AML-193 (cell line): ENCODE measurements around the gene OR14J1.
"Not testable (repeated sequence)": the region's sequence is repeated elsewhere in the genome, so short reads cannot be mapped to it uniquely, and the experiment has no call there.

Experiments used
- DNase-seq, 2 experiments: peaks; one replicate each; lab custom pipeline; 2025; lab: John Stamatoyannopoulos, UW

Gene OR14J1

GRCh38 chr6:29301316-29301715 is at the start of gene OR14J1:
OR14J1 (plus strand) TSS chr6:29301701; CDS start chr6:29306690, 4,989 bp downstream.
- DNase-seq = no peak

GRCh38 chr6:29251736-29252135 is 49.8 kb upstream of the OR14J1 start:
- DNase-seq = no peak

DNA sequence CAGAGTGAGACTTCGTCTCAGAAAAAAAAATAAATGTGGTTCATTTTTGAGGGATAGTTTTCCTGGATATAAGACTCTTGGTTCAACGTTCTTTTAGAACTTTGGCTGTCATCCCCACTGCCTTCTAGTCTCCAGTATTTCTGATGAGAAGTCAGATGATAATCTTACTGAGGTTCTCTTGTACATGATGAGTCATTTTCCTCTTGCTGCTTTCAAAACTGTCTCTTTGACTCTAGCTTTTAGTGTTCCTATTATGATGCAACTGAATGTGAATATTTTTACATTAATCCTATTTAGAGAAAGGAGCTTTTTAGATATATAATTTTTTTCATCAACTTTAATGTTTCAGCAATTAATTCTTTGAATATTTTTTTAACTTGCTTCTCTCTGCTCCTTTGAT is 46.0 kb upstream of the OR14J1 start:
- no peak for DNase-seq

DNA sequence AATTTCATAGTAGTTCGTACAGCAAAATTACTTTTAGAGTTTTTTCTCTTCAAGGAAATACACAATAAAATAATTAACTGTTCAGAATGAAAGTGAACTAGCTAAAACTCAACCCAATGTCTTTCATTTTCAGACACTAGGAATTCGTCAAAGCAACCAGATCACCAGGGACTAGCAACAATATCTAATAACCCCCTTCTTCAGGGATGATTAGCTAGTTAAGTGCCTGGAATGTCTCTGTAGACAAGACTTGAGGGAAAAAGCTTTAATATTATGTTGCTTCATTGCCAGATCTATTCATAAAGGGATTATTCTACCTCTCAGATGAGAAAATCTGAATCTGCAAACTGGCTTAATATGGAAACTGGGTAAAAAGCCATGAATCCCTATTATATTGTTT is 41.8 kb upstream of the OR14J1 start:
- DNase-seq = no peak

- no peak for DNase-seq
Observed at GRCh38 chr6:29263001-29263400, 38.5 kb upstream of the OR14J1 start.

GRCh38 chr6:29294499-29294914 is 7.0 kb upstream of the OR14J1 start:
- no peak for DNase-seq

DNA sequence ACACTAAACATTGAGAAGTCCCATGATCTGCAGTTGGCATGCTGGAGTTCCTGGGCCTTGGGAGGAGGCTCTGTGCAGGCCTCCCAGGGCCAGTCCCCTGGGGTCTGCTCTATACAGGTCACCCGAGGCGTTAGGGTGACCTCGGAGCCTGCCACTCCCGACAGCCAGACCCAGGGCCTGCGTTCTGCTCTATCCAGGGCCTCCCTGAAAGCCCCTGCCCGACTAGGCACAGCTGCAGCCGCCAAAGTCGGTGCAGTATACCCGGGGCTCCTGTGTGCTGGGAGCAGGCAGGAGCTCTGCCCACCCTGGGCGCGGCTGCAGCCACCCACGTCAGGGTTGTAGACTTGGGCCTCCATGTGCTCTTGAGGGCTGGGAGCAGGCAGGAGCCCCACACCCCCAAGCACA is 6.3 kb upstream of the OR14J1 start:
- DNase-seq = no peak

DNA sequence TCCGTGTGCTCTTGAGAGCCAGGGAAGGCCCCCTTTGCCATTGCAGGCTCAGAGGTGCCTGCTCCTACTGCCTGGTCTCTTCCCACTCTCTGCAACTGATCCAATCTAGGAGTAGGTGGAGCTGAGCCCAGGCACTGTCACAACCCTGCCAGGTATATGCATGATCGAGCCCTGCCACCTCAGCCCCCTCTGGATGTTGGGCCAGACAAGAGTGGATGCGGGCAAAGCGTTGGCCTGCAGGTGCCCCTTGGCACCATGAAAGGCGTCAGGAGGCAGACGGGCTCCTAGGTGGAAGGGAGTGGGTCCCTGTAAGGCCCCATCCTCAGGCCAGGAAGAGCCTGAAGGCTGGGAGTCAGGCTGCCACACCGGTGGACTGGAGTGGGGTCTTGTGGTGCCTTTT is 5.9 kb upstream of the OR14J1 start:
- no peak for DNase-seq

DNA sequence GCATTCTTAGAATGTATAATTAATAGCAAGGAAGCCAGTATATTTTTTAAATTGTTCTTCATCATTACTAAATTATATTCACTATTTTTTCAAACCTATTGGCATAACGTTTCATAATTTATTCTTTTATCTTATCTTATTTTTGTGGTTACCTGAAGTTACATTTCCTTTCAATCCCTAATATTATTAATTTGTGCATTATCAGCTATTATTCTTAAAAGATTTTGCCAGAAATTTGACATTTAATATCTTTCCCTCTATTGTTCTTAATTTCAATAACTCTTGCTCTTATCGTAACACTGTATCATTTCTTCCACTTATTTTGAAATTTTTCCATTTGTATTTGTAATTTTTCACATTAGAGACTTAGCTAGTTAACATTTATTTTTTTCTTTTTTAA is 18.4 kb downstream of the OR14J1 start:
- DNase-seq = no peak

- DNase-seq = not testable (repeated sequence)
Observed at GRCh38 chr6:29323332-29323731, 21.8 kb downstream of the OR14J1 start.

GRCh38 chr6:29325777-29326176 is 24.3 kb downstream of the OR14J1 start:
- DNase-seq = no peak

DNA sequence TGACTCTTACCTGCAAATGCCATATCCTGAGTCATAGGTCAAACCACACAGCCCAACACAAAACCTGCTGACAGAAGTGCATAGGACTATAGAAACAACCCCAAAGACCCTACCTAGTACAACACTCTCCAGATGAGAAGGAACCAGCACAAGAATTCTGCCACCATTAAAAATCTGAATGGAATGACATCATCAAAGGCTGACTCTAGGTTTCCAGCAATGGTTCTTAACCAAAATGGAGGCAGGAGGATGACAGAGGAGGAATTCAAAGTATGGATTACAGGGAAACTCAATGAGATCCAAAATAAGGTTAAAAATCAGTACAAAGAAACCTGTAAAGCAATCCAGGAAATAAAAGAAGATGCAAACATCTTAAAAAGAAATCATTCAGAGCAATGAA is 31.2 kb downstream of the OR14J1 start:
- no peak for DNase-seq

- DNase-seq = no peak
Observed at GRCh38 chr6:29336269-29336668, 34.8 kb downstream of the OR14J1 start.

- no peak for DNase-seq
Observed at GRCh38 chr6:29345380-29345779, 43.9 kb downstream of the OR14J1 start.

DNA sequence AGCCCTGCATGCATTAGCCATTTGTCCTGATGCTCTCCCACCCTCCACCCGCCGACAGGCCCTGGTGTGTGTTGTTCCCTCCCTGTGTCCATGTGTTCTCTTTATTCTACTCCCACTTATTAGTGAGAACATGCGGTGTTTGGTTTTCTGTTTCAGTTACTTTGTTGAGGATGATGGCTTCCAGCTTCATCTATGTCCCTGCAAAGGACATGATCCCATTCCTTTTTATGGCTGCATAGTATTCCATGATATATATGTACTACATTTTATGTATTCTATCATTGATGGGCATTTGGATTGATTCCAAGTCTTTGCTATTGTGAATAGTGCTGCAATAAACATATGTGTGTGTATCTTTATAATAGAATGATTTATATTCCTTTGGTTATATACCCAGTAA is 47.8 kb downstream of the OR14J1 start:
- not testable (repeated sequence) for DNase-seq

GRCh38 chr6:29354980-29355379 is 53.5 kb downstream of the OR14J1 start:
- no peak for DNase-seq

DNA sequence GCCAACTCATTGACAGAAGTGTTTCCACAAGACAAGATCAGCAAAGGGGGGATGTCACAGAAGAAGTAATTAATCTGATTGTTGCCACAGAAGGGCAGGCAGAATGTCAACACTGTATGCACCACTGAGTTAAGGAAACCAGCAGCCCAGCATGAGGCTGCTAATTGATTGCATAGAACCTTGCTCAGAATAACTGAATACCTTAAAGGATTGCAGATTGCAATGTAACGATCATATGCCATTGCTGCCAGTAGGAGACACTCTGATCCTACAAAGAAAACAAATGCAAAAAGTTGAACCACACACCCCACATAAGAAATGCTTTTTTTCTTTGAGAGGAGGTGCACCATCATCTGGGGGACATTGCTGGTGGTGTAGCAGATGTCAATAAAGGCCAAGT is 54.1 kb downstream of the OR14J1 start:
- DNase-seq = no peak
